RWPE2 (cell line): Measurements from ENCODE around the gene ZFAND3.
A peak's percentile ranks its signal among the peaks of the same experiment; 100 is the strongest.

Experiments
- ATAC-seq: fragments of 200-7000 bp; cut with Tn5 transposase; 3 replicates; pipeline ENCODE4 v1.9.1; 2021; ENCODE audit warnings: low read depth
- DNase-seq: peaks from one replicate; pipeline ENCODE4 v3.0.0-alpha.2; 2020; ENCODE audit warnings: low spot score
- H3K27ac ChIP-seq: fragments of 450-650 bp; 2 replicates; pipeline ENCODE4 v1.5.1; 2017; ENCODE audit warnings: mild to moderate bottlenecking; ENCODE audit not compliant: poor library complexity, severe bottlenecking
- H3K27me3 ChIP-seq: fragments of 250-450 bp; sonication (Bioruptor Pico); 2 replicates; pipeline ENCODE4 v1.5.1; 2021; ENCODE audit warnings: mild to moderate bottlenecking, moderate library complexity; ENCODE audit not compliant: insufficient read depth, poor library complexity, severe bottlenecking
- H3K36me3 ChIP-seq: fragments of 250-450 bp; sonication (Bioruptor Pico); 2 replicates; pipeline ENCODE4 v1.5.1; 2020; ENCODE audit warnings: low read depth, mild to moderate bottlenecking, moderate library complexity
- H3K4me1 ChIP-seq: fragments of 250-450 bp; sonication (Bioruptor Pico); 2 replicates; pipeline ENCODE4 v1.5.1; 2021; ENCODE audit warnings: mild to moderate bottlenecking, moderate library complexity; ENCODE audit not compliant: insufficient read depth, poor library complexity, severe bottlenecking
- H3K4me3 ChIP-seq: fragments of 250-450 bp; sonication (Bioruptor Pico); 2 replicates; pipeline ENCODE4 v1.5.1; 2021; ENCODE audit warnings: mild to moderate bottlenecking, moderate library complexity; ENCODE audit not compliant: severe bottlenecking
- H3K9me3 ChIP-seq: fragments of 250-450 bp; sonication (Bioruptor Pico); 2 replicates; pipeline ENCODE4 v1.5.1; 2021; ENCODE audit warnings: mild to moderate bottlenecking, moderate library complexity; ENCODE audit not compliant: severe bottlenecking
- CTCF ChIP-seq: fragments of 450-650 bp; IDR thresholded peaks from one replicate; pipeline ENCODE4 v1.5.1; 2017; ENCODE audit warnings: mild to moderate bottlenecking, moderate library complexity; ENCODE audit not compliant: poor library complexity, severe bottlenecking

Gene ZFAND3

DNA sequence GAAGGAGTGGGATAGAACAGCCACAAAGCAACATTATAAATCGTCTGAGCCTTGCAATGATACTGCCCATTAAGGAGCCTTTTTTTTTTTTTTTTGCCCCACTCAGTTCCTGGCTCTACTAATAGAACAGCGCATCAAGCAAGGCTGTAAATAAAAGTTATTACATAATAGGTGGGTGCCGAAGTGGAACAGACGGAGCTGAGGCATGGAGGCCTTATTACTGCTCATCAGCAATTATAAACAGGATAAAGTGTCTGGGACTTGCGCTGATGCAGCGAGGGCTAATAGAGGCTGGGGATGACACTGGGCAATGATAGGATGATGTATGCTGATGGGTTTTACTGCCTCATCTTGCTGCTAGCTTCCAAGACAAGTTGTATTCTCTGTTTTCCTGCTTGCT is 272.1 kb downstream of the ZFAND3 start:
- no peak for TF ChIP-seq CTCF
- H3K36me3 ChIP-seq, result 0 out of 2 replicates have a peak, but pooled peaks cover 3% of the 10 kb centered on the region
- DNase-seq, result no peak

GRCh38 chr6:38092465-38092864 is 272.9 kb downstream of the ZFAND3 start:
- Histone ChIP-seq H3K4me3 (no peak overlapping the region), H3K36me3 (no peaks in the 10 kb centered on the region), H3K27me3 (no peaks in the 10 kb centered on the region), H3K4me1 (peaks cover 7% of the 10 kb centered on the region), H3K9me3 (no peaks in the 10 kb centered on the region), H3K27ac (no peak overlapping the region)
- no peak for TF ChIP-seq CTCF
- DNase-seq, result no peak
- no peak for ATAC-seq

More for the DNA sequence above, 272.1 kb downstream of the ZFAND3 start:
- Histone ChIP-seq H3K4me3 (no peak overlapping the region), H3K27ac (no peak overlapping the region), H3K9me3 (no peaks in the 10 kb centered on the region), H3K4me1 (peaks cover 7% of the 10 kb centered on the region), H3K27me3 (no peaks in the 10 kb centered on the region)
- ATAC-seq, result no peak

- H3K4me1 ChIP-seq, result peaks cover 7% of the 10 kb centered on the region
- ATAC-seq (no peak), DNase-seq (no peak)
- no peaks in the 10 kb centered on the region for H3K27me3 ChIP-seq
- H3K27ac ChIP-seq, result no peak overlapping the region
- TF ChIP-seq CTCF, result no peak
- H3K4me3 ChIP-seq, result no peak overlapping the region
- H3K9me3 ChIP-seq, result no peaks in the 10 kb centered on the region
- H3K36me3 ChIP-seq, result no peaks in the 10 kb centered on the region
Measured at GRCh38 chr6:38092964-38093363, 273.4 kb downstream of the ZFAND3 start.

GRCh38 chr6:38095054-38095453 is 275.5 kb downstream of the ZFAND3 start:
- Histone ChIP-seq H3K27me3 (no peaks in the 10 kb centered on the region), H3K4me1 (peaks cover 7% of the 10 kb centered on the region), H3K4me3 (no peak overlapping the region), H3K36me3 (no peaks in the 10 kb centered on the region; the same call in 1 of the 2 replicates), H3K27ac (peak overlapping the region; percentile 18), H3K9me3 (no peaks in the 10 kb centered on the region)
- no peak for TF ChIP-seq CTCF
- DNase-seq, result no peak
- ATAC-seq, result peak; percentile 64; the same call in 2 of the 3 replicates

GRCh38 chr6:38099221-38099620 is 279.7 kb downstream of the ZFAND3 start:
- H3K9me3 ChIP-seq, result no peaks in the 10 kb centered on the region
- H3K27ac ChIP-seq, result no peak overlapping the region
- no peak overlapping the region for H3K4me3 ChIP-seq
- no peaks in the 10 kb centered on the region for H3K27me3 ChIP-seq
- no peaks in the 10 kb centered on the region; the same call in 1 of the 2 replicates for H3K36me3 ChIP-seq
- no peak for TF ChIP-seq CTCF
- peaks cover 7% of the 10 kb centered on the region for H3K4me1 ChIP-seq
- DNase-seq (no peak), ATAC-seq (no peak)
